HG03378 (cell line): ENCODE data around the gene LRRC37B.
"Not testable (repeated sequence)": the region's sequence is repeated elsewhere in the genome, so short reads cannot be mapped to it uniquely, and the experiment has no call there.

Experiments
- ATAC-seq: cut with Tn5 transposase; IDR thresholded peaks from one replicate; pipeline ENCODE4 v1.9.1; 2021; ENCODE audit warnings: mild to moderate bottlenecking, moderate library complexity; ENCODE audit not compliant: unreplicated experiment

Gene LRRC37B

DNA sequence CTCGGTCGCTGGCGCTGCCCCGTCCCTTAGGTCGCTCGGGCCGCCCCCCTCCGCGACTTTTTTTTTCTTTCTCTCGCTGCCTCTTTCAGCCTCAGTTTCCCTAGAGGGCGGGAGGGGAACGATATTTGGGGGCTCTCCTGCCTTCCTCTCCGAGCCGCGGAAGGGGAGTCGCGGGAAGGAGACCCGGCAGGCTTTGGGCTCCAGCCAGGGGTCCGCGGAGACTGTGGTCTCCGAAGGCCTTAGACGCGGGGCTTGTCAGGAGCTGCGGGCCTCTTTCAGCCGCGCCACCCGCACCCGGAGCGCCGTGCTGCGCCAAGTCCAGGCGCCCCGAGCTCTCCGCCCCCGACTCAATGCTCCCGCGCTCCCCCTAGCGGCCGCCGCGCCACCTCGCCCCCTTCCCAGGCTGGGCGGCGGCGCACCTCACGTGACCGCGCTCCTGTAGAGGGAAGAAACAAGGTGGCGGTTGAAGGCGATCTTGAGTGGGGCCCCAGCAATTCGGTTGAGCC, at the start of gene LRRC37B:
TSS of gene LRRC37B (plus strand) at position 427 of the 506 bp plus-strand sequence. CDS start 14,010 bp downstream, outside the sequence.
- peak; percentile 60 for ATAC-seq

DNA sequence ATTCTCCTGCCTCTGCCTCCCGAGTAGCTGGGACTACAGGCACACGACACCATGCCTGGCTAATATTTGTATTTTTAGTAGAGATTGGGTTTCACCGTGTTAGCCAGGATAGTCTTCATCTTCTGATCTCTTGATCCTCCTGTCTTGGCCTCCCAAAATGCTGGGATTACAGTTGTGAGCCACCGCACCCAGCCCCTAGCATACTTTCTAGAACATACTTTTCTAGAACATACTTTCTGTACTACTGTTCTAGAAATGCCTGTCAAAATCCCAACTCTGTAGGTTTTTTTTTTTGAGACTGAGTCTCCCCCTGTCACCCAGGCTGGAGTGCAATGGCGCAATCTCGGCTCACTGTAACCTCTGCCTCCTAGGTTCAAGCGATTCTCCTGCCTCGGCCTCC, 43.1 kb upstream of the LRRC37B start:
- ATAC-seq = not testable (repeated sequence)

DNA sequence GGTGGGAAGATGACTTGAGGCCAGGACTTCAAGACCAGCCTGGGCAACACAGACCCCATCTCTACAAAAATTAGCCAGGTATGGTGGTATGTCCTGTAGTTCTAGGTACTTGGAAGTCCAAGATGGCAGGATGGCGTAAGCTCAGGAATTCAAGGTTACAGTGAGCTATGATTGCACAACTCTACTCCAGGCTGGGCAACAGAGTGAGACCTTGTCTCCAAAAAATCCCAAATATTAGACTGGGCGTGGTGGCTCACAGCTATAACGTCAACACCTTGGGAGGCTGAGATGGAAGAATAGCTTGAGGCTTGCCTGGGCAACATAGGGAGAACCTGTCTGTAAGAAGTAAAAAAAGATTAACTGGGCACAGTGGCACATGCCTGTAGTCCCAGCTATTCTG, 39.5 kb upstream of the LRRC37B start:
- no peak for ATAC-seq

DNA sequence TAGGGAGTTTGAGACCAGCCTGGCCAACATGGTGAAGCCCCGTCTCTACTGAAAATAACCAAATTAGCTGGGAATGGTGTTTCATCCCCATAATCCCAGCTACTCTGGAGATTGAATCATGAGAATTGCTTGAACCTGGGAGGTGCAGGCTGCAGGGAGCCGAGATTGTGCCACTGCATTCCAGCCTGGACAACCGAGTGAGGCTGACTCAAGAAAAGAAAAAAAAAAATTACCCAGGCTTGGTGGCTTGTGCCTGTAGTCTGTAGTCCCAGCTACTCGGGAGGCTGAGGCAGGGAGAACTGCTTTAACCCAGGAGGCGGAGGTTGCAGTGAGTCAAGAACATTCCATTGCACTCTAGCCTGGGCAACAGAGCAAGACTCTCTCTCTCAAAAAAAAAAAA, 36.8 kb upstream of the LRRC37B start:
- ATAC-seq = not testable (repeated sequence)

DNA sequence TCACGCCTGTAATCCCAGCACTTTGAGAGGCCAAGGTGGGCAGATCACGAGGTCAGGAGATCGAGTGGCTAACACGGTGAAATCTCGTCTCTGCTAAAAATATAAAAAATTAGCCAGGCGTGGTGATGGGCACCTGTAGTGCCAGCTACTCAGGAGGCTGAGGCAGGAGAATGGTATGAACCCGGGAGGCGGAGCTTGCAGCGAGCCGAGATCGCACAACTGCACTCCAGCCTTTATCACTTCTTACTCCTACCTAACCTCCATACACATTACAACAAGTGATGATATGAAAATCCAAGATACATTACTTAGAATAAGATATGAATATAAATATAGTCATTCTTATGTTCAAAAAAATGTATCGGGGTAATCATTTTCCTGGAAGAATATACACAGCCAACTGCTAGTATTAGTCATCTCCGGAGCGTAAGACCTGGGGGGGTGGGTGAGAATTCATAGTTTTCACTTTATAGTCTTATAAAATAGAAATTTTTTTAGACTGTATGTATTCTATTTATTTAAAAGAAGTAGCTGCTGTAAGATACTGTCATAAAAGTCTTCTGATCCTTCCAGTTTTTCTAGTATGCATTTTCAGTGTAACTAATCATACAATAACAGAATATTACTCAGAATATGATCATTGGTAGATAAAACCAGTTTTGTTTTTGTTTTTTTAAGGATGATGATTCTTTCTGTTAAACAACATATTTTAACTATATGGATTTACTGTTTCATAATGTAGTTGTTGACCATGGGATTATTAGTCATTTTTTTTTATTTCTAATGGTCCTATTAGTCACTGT, 32.7 kb upstream of the LRRC37B start:
- not testable (repeated sequence) for ATAC-seq

DNA sequence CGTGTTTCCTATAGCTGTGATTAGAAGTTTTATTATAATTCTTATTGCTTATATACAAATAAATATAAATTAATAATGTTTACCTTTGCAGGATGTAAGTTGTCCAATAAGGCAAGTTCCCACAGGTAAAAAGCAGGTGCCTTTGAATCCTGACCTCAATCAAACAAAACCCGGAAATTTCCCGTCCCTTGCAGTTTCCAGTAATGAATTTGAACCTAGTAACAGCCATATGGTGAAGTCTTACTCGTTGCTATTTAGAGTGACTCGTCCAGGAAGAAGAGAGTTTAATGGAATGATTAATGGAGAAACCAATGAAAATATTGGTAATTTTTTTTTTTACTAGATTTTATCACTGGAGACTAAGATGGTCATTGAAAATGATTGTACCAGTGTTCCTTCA, 31.8 kb upstream of the LRRC37B start:
- ATAC-seq = not testable (repeated sequence)

DNA sequence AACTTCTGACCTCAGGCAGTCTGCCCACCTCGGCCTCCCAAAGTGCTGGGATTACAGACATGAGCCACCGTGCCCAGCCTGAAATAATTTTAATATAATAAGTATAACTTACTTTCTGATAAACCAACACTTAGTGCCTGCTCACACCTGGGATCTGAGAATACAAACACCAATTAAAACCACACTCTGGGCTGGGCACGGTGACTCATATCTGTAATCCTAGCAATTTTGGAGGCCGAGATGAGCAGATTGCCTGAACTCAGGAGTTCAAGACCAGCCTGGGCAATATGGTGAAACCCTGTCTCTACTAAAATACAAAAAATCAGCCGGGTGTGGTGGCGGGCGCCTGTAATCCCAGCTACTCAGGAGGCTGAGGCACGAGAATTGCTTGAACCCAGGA, 15.4 kb upstream of the LRRC37B start:
- ATAC-seq = not testable (repeated sequence)

DNA sequence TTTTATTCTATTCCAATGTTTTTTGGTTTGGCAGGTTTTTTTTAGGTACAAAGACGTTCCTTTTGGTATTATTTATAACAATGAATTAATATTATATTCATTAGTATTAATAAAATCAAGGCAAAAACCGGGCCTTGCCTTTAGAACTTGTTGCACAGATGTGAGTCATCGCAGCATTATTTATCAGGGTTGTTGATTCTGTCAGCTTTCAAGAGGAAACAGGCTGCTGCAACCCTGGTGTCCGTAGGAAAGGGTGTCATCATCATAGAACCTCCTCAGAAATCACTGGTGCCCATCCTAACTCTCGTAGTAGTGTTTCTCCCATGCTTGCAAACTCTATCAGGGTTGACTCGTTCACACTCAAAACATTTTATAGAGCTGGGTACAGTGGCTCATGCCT, 10.2 kb upstream of the LRRC37B start:
- ATAC-seq = no peak

DNA sequence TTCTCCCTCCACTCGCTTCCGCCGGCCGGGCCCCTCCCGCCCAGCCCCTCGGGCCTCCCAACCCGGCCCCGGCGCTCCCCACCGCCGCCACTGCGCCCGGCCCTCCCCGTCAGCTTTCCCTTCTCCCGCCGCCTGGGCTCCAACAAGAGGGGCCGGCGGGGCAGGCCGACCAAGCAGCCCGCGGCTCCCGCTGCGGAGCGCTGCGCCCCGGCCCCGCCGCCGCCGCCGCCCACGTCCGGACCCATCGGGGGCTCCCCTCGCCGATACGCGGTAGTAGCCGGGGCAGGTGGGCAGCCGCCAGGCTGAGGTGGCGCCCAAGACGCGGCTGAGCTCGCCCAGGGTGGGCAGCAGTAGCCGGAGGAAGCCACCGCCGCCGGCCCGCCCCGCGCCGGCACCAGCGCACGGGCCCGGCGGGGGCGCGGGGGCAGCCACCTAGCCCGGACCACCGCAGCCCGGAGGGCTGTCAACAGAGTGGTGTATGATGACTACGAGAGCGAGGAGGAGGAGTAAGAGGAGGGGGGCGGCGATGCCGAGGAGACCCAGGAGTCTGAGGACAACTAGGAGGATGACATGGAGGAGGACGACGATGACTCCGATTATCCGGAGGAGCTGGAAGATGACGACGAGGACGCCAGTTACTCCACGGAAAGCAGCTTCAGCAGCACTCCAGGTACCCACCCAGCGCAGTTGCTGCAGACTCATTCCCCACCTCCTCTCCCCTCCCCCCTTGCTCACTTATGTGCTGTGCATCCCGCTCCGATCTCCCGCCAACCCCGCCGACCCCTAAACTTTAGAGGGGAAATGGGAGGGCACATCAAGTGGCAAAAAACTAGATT, 498 bp downstream of the LRRC37B start:
- peak; percentile 22 for ATAC-seq

DNA sequence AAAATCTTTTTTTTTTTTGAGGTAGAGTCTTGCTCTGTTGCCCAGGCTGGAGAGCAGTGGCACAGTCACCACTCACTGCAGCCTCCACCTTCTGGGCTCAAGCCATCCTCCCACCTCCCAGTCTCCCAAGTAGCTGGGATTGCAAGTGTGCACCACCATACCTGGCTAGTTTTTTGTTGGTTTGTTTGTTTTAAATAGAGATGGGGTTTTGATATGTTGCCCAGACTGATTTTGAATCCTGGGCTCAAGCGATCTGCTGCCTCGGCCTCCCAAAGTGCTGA, 2.0 kb downstream of the LRRC37B start:
- no peak for ATAC-seq

DNA sequence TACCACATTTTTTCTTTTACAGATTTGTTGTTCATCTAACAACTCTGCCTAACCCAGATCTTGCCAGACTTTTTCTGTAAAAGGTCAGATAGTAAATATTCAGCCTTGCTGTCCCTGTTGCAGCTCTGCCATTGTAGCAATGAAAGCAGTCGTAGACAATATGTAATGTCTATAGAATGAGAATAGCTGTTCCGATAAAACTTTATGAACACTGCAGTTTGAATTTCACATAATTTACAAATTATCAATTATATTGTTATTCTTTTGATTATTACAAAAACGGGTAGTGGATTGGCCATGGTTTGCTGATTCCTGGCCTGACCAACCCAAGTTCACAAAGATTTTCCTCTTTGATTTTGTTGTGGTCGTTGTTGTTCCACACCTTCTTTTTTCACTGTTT, 2.9 kb downstream of the LRRC37B start:
- no peak for ATAC-seq

DNA sequence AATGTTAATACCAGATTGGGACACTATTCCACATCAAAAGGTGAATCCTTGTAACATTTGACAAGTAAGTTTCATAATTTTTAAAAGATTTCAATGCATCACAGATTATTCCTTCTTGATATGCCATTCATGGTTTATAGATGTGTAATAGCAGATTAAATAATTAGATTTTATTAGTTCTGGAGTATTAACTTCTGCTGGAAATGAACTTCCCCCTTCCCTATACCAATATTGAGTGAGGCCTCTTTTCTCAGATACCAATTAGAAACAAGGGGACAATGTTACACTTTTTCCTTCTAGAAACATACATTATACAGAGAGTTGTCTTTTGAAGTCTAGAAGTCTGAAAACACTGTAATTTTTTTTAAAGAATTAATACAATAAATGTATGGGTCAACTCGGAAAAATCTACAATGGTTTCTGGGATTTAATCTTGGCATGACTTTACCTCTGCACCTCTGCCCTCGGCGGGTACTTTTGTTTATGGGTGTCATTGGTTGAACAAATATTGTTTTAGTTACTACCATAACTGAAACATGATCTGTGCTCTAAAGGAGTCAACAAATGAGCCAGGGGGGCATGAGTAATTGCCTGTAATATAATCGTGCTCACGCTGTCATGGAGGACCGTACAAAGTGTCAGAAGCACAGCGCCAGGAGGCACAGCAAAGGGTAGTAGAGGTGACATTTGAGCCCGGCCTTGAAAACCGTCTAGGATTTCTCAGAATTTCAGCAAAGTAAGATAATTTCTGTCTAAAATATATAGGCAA, 8.2 kb downstream of the LRRC37B start:
- no peak for ATAC-seq

DNA sequence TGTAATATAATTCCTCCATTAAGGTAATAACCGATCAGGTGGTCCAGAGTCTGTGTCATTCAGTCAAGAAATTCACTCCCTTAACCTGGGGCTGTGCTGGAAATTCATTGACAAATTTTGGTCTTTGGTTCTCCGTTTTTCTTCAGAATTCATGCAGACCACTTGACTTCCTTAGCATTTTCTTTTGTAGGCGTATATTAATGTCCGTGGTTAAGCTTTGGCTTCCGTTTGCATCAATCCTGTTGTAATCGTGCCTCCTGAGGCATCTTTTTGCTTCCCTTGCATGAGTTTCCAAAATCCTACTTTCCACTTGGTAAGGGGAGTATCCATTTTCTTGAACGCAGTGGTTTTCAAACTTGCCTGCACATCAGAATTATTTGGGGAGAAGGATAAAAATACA, 9.0 kb downstream of the LRRC37B start:
- ATAC-seq = no peak

DNA sequence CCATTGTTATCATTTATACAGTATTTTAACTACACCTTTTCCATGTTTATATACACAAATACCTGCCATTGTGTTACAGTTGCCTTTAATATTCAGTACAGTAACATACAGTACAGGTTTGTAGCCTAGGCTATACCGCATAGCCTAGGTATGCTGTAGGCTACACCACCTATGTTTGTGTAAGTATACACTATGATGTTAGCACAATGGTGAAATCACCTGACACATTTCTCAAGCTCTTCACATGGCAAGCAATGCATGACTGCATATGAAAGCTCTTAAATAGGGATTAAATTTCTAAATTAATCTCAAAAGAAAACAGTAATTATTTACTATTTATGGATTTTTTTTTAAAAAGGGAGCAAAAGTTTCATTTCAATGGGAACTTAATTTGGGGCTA, 12.0 kb downstream of the LRRC37B start:
- no peak for ATAC-seq

DNA sequence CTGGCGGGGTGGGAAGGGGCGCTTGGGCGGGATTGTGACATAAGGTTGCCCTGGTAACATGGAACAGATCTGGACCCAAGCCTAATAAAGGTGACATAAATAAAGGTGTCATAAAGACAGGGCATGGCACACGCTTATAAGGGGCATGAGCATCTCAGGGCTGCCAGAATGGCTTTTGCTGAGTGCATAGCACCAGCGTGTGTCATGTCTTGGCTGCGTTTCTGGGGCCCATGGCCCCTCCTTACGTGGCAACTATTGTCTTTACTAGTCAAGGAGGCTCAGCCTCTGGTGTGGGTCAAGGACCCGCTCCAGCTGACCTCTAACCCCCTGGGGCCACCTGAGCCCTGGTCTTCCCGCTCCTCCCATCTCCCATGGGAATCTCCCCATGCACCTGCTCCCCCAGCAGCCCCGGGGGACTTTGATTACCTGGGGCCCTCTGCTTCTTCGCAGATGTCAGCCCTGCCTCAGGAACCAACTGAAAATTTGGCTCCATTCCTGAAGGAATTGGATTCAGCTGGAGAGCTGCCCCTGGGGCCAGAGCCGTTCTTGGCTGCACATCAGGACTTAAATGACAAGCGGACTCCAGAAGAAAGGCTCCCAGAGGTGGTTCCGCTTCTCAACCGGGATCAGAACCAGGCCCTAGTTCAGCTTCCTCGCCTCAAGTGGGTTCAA, 13.9 kb downstream of the LRRC37B start:
- ATAC-seq = no peak

DNA sequence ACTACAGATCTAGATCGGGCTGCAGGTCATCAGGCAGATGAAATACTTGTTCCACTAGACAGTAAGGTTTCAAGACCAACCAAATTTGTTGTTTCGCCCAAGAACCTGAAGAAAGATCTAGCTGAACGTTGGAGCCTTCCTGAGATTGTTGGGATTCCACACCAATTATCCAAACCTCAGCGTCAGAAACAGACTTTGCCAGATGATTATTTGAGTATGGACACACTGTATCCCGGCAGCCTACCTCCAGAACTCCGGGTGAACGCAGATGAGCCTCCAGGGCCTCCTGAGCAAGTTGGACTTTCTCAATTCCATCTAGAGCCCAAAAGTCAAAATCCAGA, 14.4 kb downstream of the LRRC37B start:
- no peak for ATAC-seq

DNA sequence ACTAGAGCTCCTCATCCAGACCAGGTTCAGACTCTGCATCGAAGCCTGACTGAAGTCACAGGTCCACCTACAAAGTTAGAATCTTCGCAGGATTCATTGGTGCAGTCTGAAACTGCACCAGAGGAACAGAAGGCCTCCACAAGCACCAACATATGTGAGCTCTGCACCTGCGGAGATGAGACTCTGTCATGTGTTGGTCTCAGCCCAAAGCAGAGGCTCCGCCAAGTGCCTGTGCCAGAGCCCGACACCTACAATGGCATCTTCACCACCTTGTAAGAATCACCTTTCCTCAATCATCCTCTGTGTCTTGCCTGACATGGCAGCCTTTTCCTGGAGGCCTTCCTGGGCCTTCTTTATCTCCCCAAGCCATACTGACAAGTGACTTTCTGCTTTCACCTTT, 15.4 kb downstream of the LRRC37B start:
- ATAC-seq = not testable (repeated sequence)

DNA sequence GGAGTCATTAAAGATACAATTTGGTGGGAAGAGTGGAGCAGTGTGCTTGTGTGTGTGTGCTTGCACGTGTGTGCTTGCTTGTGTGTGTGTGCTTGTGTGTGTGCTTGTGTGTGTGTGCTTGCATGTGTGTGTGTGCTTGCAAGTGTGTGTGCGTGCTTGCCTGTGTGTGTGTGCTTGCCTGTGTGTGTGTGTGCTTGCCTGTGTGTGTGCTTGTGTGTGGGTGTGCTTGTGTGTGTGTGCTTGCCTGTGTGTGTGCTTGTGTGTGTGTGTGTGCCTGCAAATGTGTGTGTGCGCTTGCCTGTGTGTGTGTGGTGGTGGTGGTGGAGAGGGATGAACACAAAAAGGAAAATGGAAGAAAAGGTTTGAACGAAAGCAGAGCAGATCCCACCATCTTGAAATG, 20.1 kb downstream of the LRRC37B start:
- ATAC-seq = not testable (repeated sequence)

DNA sequence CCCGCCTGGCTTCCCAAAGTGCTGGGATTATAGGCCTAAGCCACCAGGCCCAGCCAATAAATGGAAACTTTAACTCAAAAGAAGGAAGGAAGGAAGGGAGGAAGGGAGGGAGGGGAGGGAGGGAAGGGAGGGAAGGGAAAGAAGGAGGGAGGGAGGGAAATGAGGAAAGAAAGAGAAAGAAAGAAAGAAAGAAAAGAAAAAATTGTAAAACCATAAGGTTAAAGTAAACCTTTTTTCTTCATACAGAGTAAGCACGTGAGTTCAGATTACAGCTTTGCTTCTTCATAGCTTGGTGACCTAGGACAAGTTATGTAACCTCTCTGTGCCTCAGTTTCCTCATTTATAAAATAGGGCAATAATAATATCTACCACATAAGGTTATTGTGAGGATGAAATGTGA, 26.0 kb downstream of the LRRC37B start:
- ATAC-seq = no peak

DNA sequence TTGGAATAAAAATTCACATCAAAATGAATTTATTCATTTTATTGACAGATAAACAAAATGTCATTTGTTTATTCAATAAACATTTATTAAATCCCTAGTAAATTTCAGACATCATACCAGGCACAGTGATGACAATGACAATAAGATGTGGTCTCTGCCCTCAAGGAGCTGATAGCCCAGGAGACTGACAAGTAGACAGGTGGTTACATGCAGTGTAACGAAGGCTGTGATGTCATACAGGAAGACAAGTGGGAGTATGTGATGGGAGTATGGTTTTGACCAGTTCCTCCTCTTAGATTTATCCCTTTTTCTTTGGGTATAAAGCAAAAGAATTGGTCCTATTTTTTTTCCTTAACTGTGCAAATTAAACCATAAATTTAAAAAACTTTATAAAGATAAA, 26.6 kb downstream of the LRRC37B start:
- ATAC-seq = not testable (repeated sequence)

DNA sequence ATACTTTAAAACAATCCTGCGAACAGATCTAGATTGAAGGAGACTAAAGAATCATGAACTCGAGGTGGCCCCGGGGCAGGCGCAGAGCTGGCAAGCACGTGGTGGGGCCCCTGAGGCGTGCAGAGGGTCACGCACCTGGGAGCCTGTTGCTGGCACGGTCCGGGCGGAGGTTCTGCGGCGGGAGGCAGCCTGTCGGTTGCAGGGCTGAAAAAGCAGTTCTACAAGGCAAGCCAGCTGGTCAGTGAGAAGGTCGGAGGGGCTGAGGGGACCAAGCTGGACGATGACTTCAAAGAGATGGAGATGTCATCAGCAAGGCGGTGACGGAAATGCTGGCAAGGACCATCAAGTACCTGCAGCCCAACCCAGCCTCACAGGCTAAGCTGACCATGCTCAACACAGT, 33.1 kb downstream of the LRRC37B start:
- not testable (repeated sequence) for ATAC-seq
